ENCODE results near the gene GSTM4. TPM values are rescaled to one million over a fixed set of nuclear protein-coding genes. Genes with fewer than 3 reads are reported as not detected.
A peak's percentile ranks its signal among the peaks of the same experiment; 100 is the strongest.

GSTM4 gene
- total RNA-seq, 2 experiments from 2014 or later = 10.4 to 14.3 TPM

GRCh38 chr1:109625601-109626560 lies 30.0 kb upstream of the GSTM4 start:
- H3K36me3 Mint-ChIP-seq (ENCODE audit: low read depth) = peaks cover 38% of the 10 kb centered on the region
- POLR2A ChIA-PET = interaction anchor here (1.1 to 8.5 kb wide), 2 partner anchors 77 to 79 kb away, joined by 4 to 106 read pairs; partner anchors contain the start of gene GNAI3

GRCh38 chr1:109626682-109627408 lies 29.1 kb upstream of the GSTM4 start:
- Mint-ChIP-seq H3K4me1 (peaks cover 38% of the 10 kb centered on the region), H3K9me3 (no peaks in the 10 kb centered on the region), H3K27ac (no peak overlapping the region), H3K36me3 (ENCODE audit: low read depth) (peaks cover 43% of the 10 kb centered on the region), H3K4me3 (no peak overlapping the region), H3K27me3 (no peaks in the 10 kb centered on the region)
- CTCF ChIA-PET = interaction anchor here (1.4 kb wide), 1 partner anchor 77 kb away, joined by 3 read pairs; no protein-coding TSS in a partner anchor
- POLR2A ChIA-PET = interaction anchor here (1.3 to 8.5 kb wide), 2 partner anchors 78 to 79 kb away, joined by 4 to 106 read pairs; partner anchors contain the start of gene GNAI3
- no peak for DNase-seq

More at GRCh38 chr1:109625601-109626560, 30.0 kb upstream of the GSTM4 start:
- H3K27me3 Mint-ChIP-seq = no peaks in the 10 kb centered on the region
- DNase-seq = no peak
- no peaks in the 10 kb centered on the region for H3K9me3 Mint-ChIP-seq
- CTCF ChIA-PET = interaction anchor here (3.7 kb wide), 1 partner anchor 80 kb away, joined by 12 read pairs; no protein-coding TSS in a partner anchor
- H3K27ac Mint-ChIP-seq = peak overlapping the region; percentile 51
- H3K4me3 Mint-ChIP-seq = no peak overlapping the region
- H3K4me1 Mint-ChIP-seq = peaks cover 44% of the 10 kb centered on the region

DNA sequence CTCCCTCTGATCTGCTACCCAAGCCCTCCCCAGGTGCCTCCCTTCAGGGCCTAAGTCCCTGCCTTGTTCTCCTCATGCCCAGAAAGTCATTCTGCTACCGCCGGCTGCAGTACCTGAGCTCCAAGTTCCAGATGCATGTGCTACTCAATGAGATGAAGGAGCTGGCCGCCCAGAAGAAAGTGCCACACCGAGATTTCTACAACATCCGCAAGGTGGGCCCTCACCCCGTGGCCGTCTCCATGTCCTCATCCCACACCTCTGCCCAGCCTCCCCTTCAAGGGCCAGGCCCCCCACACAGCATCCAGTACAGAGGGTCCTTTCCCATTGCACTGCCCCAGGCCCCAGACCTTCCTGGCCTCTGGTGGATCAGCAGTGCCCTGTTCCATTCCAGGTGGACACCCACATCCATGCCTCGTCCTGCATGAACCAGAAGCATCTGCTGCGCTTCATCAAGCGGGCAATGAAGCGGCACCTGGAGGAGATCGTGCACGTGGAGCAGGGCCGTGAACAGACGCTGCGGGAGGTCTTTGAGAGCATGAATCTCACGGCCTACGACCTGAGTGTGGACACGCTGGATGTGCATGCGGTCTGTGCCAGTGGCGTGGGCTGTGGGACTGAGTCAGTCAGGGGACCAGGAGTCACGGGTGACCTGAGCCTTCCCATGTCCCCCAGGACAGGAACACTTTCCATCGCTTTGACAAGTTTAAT lies 28.1 kb upstream of the GSTM4 start:
- Mint-ChIP-seq H3K4me3 (no peak overlapping the region), H3K36me3 (ENCODE audit: low read depth) (peaks cover 44% of the 10 kb centered on the region), H3K9me3 (no peaks in the 10 kb centered on the region), H3K27ac (no peak overlapping the region), H3K27me3 (no peaks in the 10 kb centered on the region), H3K4me1 (peaks cover 28% of the 10 kb centered on the region)
- ChIA-PET CTCF (interaction anchor here (1.4 to 6.8 kb wide), 3 partner anchors 13 to 82 kb away, joined by 3 to 60 read pairs (median 33); no protein-coding TSS in a partner anchor), POLR2A (interaction anchor here (1.3 kb wide), 1 partner anchor 80 kb away, joined by 4 read pairs; the partner anchor contains the start of gene GNAI3)
- DNase-seq = no peak

DNA sequence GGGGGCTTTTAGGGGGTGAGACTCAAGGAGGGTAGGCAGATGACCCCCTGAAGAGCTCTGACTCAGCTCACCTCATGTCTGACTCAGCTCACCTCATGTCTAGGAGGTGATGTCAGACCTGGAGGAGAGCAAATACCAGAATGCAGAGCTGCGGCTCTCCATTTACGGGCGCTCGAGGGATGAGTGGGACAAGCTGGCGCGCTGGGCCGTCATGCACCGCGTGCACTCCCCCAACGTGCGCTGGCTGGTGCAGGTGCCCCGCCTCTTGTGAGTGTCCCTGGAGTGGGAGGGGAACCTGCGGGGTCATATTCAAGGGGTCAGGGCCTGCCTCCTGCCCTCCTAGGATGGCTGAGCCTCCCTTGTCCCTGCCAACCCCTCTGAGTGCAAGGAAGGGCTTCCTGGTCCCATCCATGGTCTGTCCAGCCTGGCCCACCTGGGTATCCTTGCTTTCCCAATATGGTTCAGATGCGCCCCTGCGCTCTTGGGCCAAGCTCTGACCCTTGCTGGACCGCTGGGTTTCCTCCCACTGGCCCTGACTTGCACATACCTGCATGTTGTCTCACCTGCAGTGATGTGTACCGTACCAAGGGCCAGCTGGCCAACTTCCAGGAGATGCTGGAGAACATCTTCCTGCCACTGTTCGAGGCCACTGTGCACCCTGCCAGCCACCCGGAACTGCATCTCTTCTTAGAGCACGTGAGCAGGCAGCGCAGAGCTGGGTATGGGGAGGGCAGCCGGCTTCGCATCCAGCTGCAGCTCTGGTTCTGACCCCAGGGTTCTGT lies 27.2 kb upstream of the GSTM4 start:
- DNase-seq = no peak

DNA sequence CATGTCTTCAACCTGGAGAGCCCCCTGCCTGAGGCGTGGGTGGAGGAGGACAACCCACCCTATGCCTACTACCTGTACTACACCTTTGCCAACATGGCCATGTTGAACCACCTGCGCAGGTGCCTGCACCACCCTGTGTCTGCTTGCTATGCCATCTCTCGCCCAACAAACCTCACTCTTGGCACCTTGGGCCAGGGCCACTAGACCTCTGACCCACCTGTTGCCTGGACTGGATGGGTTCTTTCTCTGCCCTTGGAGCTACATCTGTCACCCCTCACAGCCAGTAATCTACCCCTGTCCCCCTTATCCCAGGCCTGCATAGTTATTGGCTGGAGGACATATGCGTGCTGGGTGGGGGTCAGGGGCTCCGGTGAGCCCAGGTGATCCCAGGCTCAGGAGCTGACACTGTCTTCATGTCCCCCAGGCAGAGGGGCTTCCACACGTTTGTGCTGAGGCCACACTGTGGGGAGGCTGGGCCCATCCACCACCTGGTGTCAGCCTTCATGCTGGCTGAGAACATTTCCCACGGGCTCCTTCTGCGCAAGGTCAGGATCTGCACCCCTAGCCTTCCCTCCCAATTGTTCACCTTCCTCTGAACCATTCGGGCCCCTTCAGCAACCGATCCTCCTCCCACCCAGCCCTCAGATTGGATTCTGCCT lies 26.4 kb upstream of the GSTM4 start:
- Mint-ChIP-seq H3K27me3 (no peaks in the 10 kb centered on the region), H3K9me3 (no peaks in the 10 kb centered on the region), H3K4me1 (peaks cover 15% of the 10 kb centered on the region), H3K27ac (no peak overlapping the region), H3K4me3 (no peak overlapping the region), H3K36me3 (ENCODE audit: low read depth) (peaks cover 44% of the 10 kb centered on the region)
- DNase-seq = no peak
- ChIA-PET POLR2A (interaction anchor here (1.0 to 4.1 kb wide), 4 partner anchors 9 to 85 kb away, joined by 3 to 22 read pairs (median 8); partner anchors contain the start of gene GNAI3), CTCF (interaction anchor here (1.0 to 6.8 kb wide), 9 partner anchors 11 to 355 kb away, joined by 3 to 60 read pairs (median 4); partner anchors contain the start of genes AHCYL1 and GNAI3)

More for the DNA sequence above, 27.2 kb upstream of the GSTM4 start:
- peaks cover 44% of the 10 kb centered on the region for H3K36me3 Mint-ChIP-seq (ENCODE audit: low read depth)
- no peak overlapping the region for H3K27ac Mint-ChIP-seq
- ChIA-PET CTCF (interaction anchor here (1.2 to 6.8 kb wide), 6 partner anchors 12 to 356 kb away, joined by 3 to 60 read pairs (median 6); partner anchors contain the start of gene AHCYL1), POLR2A (interaction anchor here (1.3 to 4.1 kb wide), 3 partner anchors 80 to 82 kb away, joined by 4 to 22 read pairs (median 14); partner anchors contain the start of gene GNAI3)
- no peak overlapping the region for H3K4me3 Mint-ChIP-seq
- H3K4me1 Mint-ChIP-seq = peaks cover 19% of the 10 kb centered on the region
- H3K9me3 Mint-ChIP-seq = no peaks in the 10 kb centered on the region
- no peaks in the 10 kb centered on the region for H3K27me3 Mint-ChIP-seq

- POLR2A ChIA-PET = interaction anchor here (0.8 to 4.1 kb wide), 6 partner anchors 10 to 89 kb away, joined by 3 to 22 read pairs (median 4); partner anchors contain the start of gene GNAI3
- CTCF ChIA-PET = interaction anchor here (0.7 to 6.8 kb wide), 14 partner anchors 8 to 354 kb away, joined by 3 to 60 read pairs (median 4); partner anchors contain the start of genes AHCYL1, AMPD2, GNAI3 and GNAT2
- Mint-ChIP-seq H3K4me1 (peaks cover 17% of the 10 kb centered on the region), H3K9me3 (no peaks in the 10 kb centered on the region), H3K4me3 (no peak overlapping the region), H3K36me3 (ENCODE audit: low read depth) (peaks cover 44% of the 10 kb centered on the region), H3K27me3 (no peaks in the 10 kb centered on the region), H3K27ac (no peak overlapping the region)
- DNase-seq = no peak
These were observed 25.6 kb upstream of the GSTM4 start for GRCh38 chr1:109630081-109630897.

DNA sequence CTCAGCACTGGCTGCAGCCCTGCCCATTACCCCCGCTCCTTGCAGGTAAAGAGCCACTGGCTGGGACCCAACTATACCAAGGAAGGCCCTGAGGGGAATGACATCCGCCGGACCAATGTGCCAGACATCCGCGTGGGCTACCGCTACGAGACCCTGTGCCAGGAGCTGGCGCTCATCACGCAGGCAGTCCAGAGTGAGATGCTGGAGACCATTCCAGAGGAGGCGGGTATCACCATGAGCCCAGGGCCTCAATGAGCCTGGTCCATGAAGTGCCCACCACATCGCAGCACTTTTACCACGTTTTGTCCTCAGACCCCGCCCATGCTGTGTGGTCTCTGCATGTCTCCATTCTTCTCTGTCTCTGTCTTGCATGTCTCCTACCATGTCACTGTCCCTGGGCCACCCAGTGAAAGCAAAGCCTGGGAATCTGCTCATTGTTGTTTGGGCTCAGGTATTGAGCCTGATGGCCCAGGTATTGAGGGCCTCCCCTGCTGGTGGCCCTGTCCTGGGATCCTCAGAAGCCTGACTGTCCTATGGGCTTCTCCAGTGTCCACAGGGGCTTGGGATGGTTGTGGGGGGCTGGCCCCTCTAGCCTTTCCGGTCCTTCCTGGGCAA lies 24.9 kb upstream of the GSTM4 start:
- DNase-seq = no peak
- ChIA-PET POLR2A (interaction anchor here (0.8 to 4.1 kb wide), 4 partner anchors 14 to 89 kb away, joined by 3 to 22 read pairs (median 10); partner anchors contain the start of gene GNAI3), CTCF (interaction anchor here (0.7 to 6.8 kb wide), 12 partner anchors 8 to 354 kb away, joined by 3 to 60 read pairs (median 4); partner anchors contain the start of genes AHCYL1, AMPD2, GNAI3 and GNAT2)
- peaks cover 16% of the 10 kb centered on the region for H3K4me1 Mint-ChIP-seq
- H3K4me3 Mint-ChIP-seq = no peak overlapping the region
- H3K27me3 Mint-ChIP-seq = no peaks in the 10 kb centered on the region
- no peak overlapping the region for H3K27ac Mint-ChIP-seq
- H3K9me3 Mint-ChIP-seq = no peaks in the 10 kb centered on the region
- peaks cover 41% of the 10 kb centered on the region for H3K36me3 Mint-ChIP-seq (ENCODE audit: low read depth)

DNA sequence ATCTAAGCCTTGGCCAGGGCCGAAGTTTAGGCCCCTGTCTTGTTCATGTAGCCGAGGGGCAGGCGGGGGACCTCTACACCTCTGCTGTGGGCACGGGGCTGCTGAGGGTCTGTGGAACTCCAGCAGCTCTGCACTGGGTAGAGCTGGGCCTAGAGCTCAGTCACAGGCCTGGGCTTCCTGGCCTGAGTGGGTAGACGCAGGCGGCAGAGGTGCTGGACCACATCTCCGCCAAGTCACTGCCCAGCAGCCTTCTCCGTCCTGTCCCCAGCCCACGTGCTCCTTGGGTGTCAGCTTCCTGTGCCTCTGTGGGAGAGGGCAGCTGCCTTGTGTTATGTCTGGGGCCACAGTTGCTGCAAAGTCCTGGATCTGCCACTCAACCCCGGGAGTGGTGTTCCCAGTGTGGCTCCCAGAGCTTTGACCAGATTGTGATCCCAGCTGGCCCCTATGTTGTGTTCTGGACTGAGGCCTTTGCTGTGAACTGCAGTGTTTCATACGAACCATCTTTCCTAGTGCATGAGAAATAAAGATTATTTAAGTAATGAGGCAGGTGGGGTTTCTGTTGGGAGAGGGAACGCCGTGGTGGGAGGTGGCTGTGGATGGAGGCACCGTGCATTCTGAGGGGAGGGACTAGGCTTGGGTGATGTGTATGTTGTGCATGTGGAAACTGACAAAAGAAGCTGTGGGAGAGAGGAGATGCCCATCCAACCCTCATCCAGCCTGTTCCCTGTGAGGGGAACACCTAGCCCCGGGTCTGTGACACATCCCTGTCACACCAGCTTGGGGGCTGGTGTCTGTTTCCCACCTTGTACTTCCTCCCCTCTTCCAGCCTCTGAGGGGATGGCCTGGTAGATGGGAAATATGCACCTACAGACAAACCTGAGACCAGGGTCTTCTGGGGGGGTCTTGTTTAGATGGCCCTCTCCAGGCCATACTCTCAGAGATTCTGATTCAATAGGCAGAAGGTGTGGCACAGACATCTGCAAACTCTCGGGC lies 24.1 kb upstream of the GSTM4 start:
- CTCF ChIA-PET = interaction anchor here (1.0 to 6.8 kb wide), 7 partner anchors 9 to 353 kb away, joined by 3 to 60 read pairs (median 8); partner anchors contain the start of genes AHCYL1, AMPD2 and GNAT2
- POLR2A ChIA-PET = interaction anchor here (1.5 to 4.1 kb wide), 3 partner anchors 15 to 85 kb away, joined by 5 to 22 read pairs (median 14); partner anchors contain the start of gene GNAI3
- Mint-ChIP-seq H3K4me3 (no peak overlapping the region), H3K9me3 (no peaks in the 10 kb centered on the region), H3K27me3 (no peaks in the 10 kb centered on the region), H3K4me1 (peaks cover 17% of the 10 kb centered on the region), H3K36me3 (ENCODE audit: low read depth) (peaks cover 36% of the 10 kb centered on the region), H3K27ac (no peak overlapping the region)
- no peak for DNase-seq

All from activated CD4-positive, alpha-beta memory T cell treated with anti-CD3 and anti-CD28 coated beads, Interleukin-2, amount 10 ng/mL, durations not matched to agents 7 days and 5 days (primary cell).